PC-3 (cell line): ENCODE measurements around the gene PTPN1. TPM values are rescaled to one million over a fixed set of nuclear protein-coding genes. Genes with fewer than 3 reads are reported as not detected.
A peak's percentile ranks its signal among the peaks of the same experiment; 100 is the strongest.

Source experiments
- ATAC-seq: fragments of 200-7000 bp; cut with Tn5 transposase; 2 replicates; pipeline ENCODE4 v1.9.1; 2020; ENCODE audit warnings: mild to moderate bottlenecking, moderate library complexity
- BruUV-seq: library from RNA; stranded (reverse); fragments of 400-500 nt; replicated peaks from 2 replicates; lab custom pipeline; 2021; lab: Mats Ljungman, UMichigan
- CTCF ChIA-PET: fragments of 300-600 bp; sonication (Branson Sonifier 250); formaldehyde crosslinking; loops from one replicate; lab custom pipeline; 2022; ENCODE audit warnings: antibody characterized with exemption; lab: Charles Lee
- POLR2A ChIA-PET: fragments of 300-600 bp; sonication (Branson Sonifier 250); formaldehyde crosslinking; loops from one replicate; lab custom pipeline; 2022; ENCODE audit warnings: antibody characterized with exemption; ENCODE audit not compliant: unreplicated experiment; lab: Charles Lee
- DNase-seq: peaks from one replicate; pipeline ENCODE4 v3.0.0-alpha.2; 2015
- H2AFZ ChIP-seq: fragments of 300-600 bp; sonication (generic); 2 replicates; pipeline ENCODE4 v1.6.0; 2016; ENCODE audit warnings: antibody characterized with exemption, low read length
- H3F3A ChIP-seq: fragments of 300-600 bp; sonication (generic); one replicate; pipeline ENCODE4 v1.6.0; 2017; ENCODE audit warnings: antibody characterized with exemption, low read length, control low read depth, mild to moderate bottlenecking; ENCODE audit not compliant: unreplicated experiment
- H3K27ac ChIP-seq: fragments of 300-600 bp; sonication (generic); 2 replicates; pipeline ENCODE4 v1.5.1; 2016; ENCODE audit warnings: mild to moderate bottlenecking, low read length
- H3K27me3 ChIP-seq: fragments of 300-600 bp; sonication (generic); 2 replicates; pipeline ENCODE4 v1.6.1; 2016; ENCODE audit warnings: low read length, mixed read lengths
- H3K36me3 ChIP-seq: fragments of 300-600 bp; sonication (generic); 2 replicates; pipeline ENCODE4 v1.6.1; 2016; ENCODE audit warnings: low read depth, mixed run types, low read length, mixed read lengths
- H3K4me1 ChIP-seq: fragments of 300-600 bp; sonication (generic); 2 replicates; pipeline ENCODE4 v1.5.1; 2016; ENCODE audit warnings: low read length; ENCODE audit not compliant: insufficient read depth
- H3K4me2 ChIP-seq: fragments of 300-600 bp; sonication (generic); 2 replicates; pipeline ENCODE4 v1.6.0; 2016; ENCODE audit warnings: low read length
- H3K4me3 ChIP-seq: fragments of 300-600 bp; sonication (generic); 2 replicates; pipeline ENCODE4 v1.5.1; 2016; ENCODE audit warnings: mild to moderate bottlenecking, low read length, mixed read lengths
- H3K79me2 ChIP-seq: fragments of 300-600 bp; sonication (generic); 2 replicates; pipeline ENCODE4 v1.6.1; 2017; ENCODE audit warnings: low read length, mixed read lengths
- H3K9ac ChIP-seq: fragments of 300-600 bp; sonication (generic); 2 replicates; pipeline ENCODE4 v1.6.0; 2016; ENCODE audit warnings: mild to moderate bottlenecking, low read length
- H3K9me2 ChIP-seq: fragments of 300-600 bp; sonication (generic); replicated peaks from 2 replicates; pipeline ENCODE4 v1.6.1; 2016; ENCODE audit warnings: mixed run types, low read length, mixed read lengths
- H3K9me3 ChIP-seq: fragments of 300-600 bp; sonication (generic); 2 replicates; pipeline ENCODE4 v1.6.1; 2016; ENCODE audit warnings: low read length, mixed read lengths
- H4K20me1 ChIP-seq: fragments of 300-600 bp; sonication (generic); 2 replicates; pipeline ENCODE4 v1.6.1; 2016; ENCODE audit warnings: low read length, mixed read lengths
- CTCF ChIP-seq: fragments of 300-600 bp; sonication (generic); conservative IDR thresholded peaks from 2 replicates; pipeline ENCODE4 v1.5.1; 2017; ENCODE audit warnings: antibody characterized with exemption, low read depth, mild to moderate bottlenecking, low read length
- EZH2 ChIP-seq: fragments of 300-600 bp; sonication (generic); IDR thresholded peaks from one replicate; pipeline ENCODE4 v1.6.1; 2017; ENCODE audit warnings: antibody characterized with exemption, mild to moderate bottlenecking, low read length; ENCODE audit not compliant: unreplicated experiment
- EZH2phosphoT487 ChIP-seq: fragments of 300-600 bp; sonication (generic); IDR thresholded peaks from 2 replicates; pipeline ENCODE4 v1.6.1; 2018; ENCODE audit warnings: mild to moderate bottlenecking, antibody characterized with exemption, low read length, borderline replicate concordance
- intact Hi-C: fragments of 100-400 bp; cut with micrococcal nuclease; formaldehyde crosslinking; loops from 2 replicates; pipeline ENCODE4 v1.9.0; 2023
- total RNA-seq: library from RNA; depleted of rRNA; stranded (reverse); fragments of >200 nt; gene quantifications from 2 replicates; pipeline ENCODE4 v1.2.3, GENCODE V29; 2014

Gene PTPN1
- total RNA-seq, 1 experiment from 2014 or later, result 47.7 TPM

GRCh38 chr20:50557549-50558134 is 47.5 kb downstream of the PTPN1 start:
- POLR2A ChIA-PET, result no interaction called here
- intact Hi-C loops, result no loop called here

GRCh38 chr20:50558483-50558925 is 48.3 kb downstream of the PTPN1 start:
- Histone ChIP-seq H3K9ac (no peak overlapping the region), H2AFZ (no peak overlapping the region), H3K4me3 (peak overlapping the region; percentile 20; the same call in 1 of the 2 replicates), H3K27me3 (no peaks in the 10 kb centered on the region), H3K27ac (peak overlapping the region; percentile 47), H3K9me3 (no peaks in the 10 kb centered on the region), H3F3A (peaks cover 7% of the 10 kb centered on the region), H4K20me1 (no peaks in the 10 kb centered on the region), H3K79me2 (peaks cover 37% of the 10 kb centered on the region), H3K4me1 (peaks cover 41% of the 10 kb centered on the region), H3K4me2 (peak overlapping the region; percentile 37), H3K9me2 (no peaks in the 10 kb centered on the region), H3K36me3 (peaks cover 13% of the 10 kb centered on the region; the same call in 1 of the 2 replicates)
- TF ChIP-seq EZH2 (no peak), EZH2phosphoT487 (no peak), CTCF (no peak)
- POLR2A ChIA-PET, result no interaction called here
- DNase-seq (peak; percentile 94), ATAC-seq (peak; percentile 79)
- intact Hi-C loops, result no loop called here
- no TSS peak for BruUV-seq
- CTCF ChIA-PET, result interaction anchor here (1.0 kb wide), 1 partner anchor 75 kb away, joined by 4 read pairs; no protein-coding TSS in a partner anchor

More at GRCh38 chr20:50557549-50558134, 47.5 kb downstream of the PTPN1 start:
- ATAC-seq (no peak), DNase-seq (no peak)
- Histone ChIP-seq H3K4me2 (peak overlapping the region; percentile 37; the same call in 1 of the 2 replicates), H3K36me3 (peaks cover 7% of the 10 kb centered on the region; the same call in 1 of the 2 replicates), H3K9ac (no peak overlapping the region), H3K4me3 (no peak overlapping the region), H3K79me2 (peaks cover 37% of the 10 kb centered on the region), H3K4me1 (peaks cover 41% of the 10 kb centered on the region), H3K9me3 (no peaks in the 10 kb centered on the region), H3F3A (peaks cover 7% of the 10 kb centered on the region), H3K9me2 (no peaks in the 10 kb centered on the region), H3K27ac (peak overlapping the region; percentile 47), H2AFZ (no peak overlapping the region), H4K20me1 (no peaks in the 10 kb centered on the region), H3K27me3 (no peaks in the 10 kb centered on the region)
- no TSS peak for BruUV-seq
- TF ChIP-seq CTCF (no peak), EZH2 (no peak), EZH2phosphoT487 (no peak)
- CTCF ChIA-PET, result interaction anchor here (1.0 kb wide), 1 partner anchor 74 kb away, joined by 4 read pairs; no protein-coding TSS in a partner anchor

- H3K9me3 ChIP-seq, result no peaks in the 10 kb centered on the region
- POLR2A ChIA-PET, result no interaction called here
- no peak for TF ChIP-seq EZH2phosphoT487
- no TSS peak for BruUV-seq
- peaks cover 13% of the 10 kb centered on the region; the same call in 1 of the 2 replicates for H3K36me3 ChIP-seq
- H3K9me2 ChIP-seq, result no peaks in the 10 kb centered on the region
- H3K27ac ChIP-seq, result peak overlapping the region; percentile 47
- no peaks in the 10 kb centered on the region for H3K27me3 ChIP-seq
- no peak overlapping the region for H2AFZ ChIP-seq
- H3K4me3 ChIP-seq, result no peak overlapping the region
- CTCF ChIA-PET, result no interaction called here
- peaks cover 37% of the 10 kb centered on the region for H3K79me2 ChIP-seq
- intact Hi-C loops, result no loop called here
- DNase-seq (no peak), ATAC-seq (no peak)
- peaks cover 41% of the 10 kb centered on the region for H3K4me1 ChIP-seq
- peaks cover 7% of the 10 kb centered on the region for H3F3A ChIP-seq
- H4K20me1 ChIP-seq, result no peaks in the 10 kb centered on the region
- no peak overlapping the region for H3K9ac ChIP-seq
- H3K4me2 ChIP-seq, result peak overlapping the region; percentile 37; the same call in 1 of the 2 replicates
These were observed 49.0 kb downstream of the PTPN1 start for GRCh38 chr20:50559149-50559548.
